GM21360 (cell line): ENCODE results near the gene RNASE11.

Experiments
- ATAC-seq: cut with Tn5 transposase; IDR thresholded peaks from one replicate; pipeline ENCODE4 v1.9.1; 2021; ENCODE audit warnings: mild to moderate bottlenecking, moderate library complexity; ENCODE audit not compliant: unreplicated experiment

The RNASE11 gene

DNA sequence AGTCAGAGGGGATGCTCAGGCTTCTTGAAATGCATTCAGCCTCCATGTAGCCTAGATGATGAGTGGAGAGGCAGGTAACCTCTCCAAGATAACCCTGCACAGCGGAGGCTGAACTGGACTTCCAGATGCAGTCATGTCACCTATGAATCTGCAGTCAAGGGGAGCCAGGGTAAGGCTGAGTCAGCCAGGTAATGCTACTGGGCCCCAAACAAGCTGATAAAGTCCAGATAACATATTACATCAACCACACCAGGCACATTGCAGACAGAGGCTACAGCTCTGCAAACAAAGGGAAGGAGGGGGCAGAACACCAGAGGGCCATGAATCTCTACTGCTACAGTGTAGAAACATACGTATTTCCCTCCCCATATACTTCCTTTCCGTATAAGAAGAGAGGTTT, 40.9 kb downstream of the RNASE11 start:
- no peak for ATAC-seq

DNA sequence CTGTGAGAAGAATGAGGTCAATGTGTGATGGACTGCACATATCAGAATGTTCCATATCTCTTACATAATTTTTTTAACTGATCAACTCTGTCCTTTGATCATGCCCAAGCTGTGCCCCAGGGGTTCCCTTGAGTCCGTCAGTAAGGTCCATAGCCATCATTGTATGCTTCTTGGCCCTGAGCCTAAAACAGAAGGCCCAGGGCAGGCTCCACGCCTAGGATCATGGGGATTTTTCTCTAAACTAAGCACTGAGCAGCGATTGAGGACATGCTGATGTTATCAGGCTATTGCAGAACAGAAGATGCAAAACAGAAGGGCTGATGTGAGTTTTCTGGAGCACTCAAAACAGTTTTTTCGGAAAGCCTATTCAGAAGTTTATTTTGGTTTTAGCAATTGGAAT, 47.9 kb downstream of the RNASE11 start:
- no peak for ATAC-seq
